HG03575 (cell line): ENCODE measurements around the gene ADAMTS16.
"Not testable (repeated sequence)": the region's sequence is repeated elsewhere in the genome, so short reads cannot be mapped to it uniquely, and the experiment has no call there.

Experiments
- ATAC-seq: cut with Tn5 transposase; IDR thresholded peaks from one replicate; pipeline ENCODE4 v1.9.1; 2021; ENCODE audit not compliant: unreplicated experiment, insufficient number of reproducible peaks, low FRiP score; ENCODE audit errors: extremely low read depth

ADAMTS16 gene, protein sequence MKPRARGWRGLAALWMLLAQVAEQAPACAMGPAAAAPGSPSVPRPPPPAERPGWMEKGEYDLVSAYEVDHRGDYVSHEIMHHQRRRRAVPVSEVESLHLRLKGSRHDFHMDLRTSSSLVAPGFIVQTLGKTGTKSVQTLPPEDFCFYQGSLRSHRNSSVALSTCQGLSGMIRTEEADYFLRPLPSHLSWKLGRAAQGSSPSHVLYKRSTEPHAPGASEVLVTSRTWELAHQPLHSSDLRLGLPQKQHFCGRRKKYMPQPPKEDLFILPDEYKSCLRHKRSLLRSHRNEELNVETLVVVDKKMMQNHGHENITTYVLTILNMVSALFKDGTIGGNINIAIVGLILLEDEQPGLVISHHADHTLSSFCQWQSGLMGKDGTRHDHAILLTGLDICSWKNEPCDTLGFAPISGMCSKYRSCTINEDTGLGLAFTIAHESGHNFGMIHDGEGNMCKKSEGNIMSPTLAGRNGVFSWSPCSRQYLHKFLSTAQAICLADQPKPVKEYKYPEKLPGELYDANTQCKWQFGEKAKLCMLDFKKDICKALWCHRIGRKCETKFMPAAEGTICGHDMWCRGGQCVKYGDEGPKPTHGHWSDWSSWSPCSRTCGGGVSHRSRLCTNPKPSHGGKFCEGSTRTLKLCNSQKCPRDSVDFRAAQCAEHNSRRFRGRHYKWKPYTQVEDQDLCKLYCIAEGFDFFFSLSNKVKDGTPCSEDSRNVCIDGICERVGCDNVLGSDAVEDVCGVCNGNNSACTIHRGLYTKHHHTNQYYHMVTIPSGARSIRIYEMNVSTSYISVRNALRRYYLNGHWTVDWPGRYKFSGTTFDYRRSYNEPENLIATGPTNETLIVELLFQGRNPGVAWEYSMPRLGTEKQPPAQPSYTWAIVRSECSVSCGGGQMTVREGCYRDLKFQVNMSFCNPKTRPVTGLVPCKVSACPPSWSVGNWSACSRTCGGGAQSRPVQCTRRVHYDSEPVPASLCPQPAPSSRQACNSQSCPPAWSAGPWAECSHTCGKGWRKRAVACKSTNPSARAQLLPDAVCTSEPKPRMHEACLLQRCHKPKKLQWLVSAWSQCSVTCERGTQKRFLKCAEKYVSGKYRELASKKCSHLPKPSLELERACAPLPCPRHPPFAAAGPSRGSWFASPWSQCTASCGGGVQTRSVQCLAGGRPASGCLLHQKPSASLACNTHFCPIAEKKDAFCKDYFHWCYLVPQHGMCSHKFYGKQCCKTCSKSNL

DNA sequence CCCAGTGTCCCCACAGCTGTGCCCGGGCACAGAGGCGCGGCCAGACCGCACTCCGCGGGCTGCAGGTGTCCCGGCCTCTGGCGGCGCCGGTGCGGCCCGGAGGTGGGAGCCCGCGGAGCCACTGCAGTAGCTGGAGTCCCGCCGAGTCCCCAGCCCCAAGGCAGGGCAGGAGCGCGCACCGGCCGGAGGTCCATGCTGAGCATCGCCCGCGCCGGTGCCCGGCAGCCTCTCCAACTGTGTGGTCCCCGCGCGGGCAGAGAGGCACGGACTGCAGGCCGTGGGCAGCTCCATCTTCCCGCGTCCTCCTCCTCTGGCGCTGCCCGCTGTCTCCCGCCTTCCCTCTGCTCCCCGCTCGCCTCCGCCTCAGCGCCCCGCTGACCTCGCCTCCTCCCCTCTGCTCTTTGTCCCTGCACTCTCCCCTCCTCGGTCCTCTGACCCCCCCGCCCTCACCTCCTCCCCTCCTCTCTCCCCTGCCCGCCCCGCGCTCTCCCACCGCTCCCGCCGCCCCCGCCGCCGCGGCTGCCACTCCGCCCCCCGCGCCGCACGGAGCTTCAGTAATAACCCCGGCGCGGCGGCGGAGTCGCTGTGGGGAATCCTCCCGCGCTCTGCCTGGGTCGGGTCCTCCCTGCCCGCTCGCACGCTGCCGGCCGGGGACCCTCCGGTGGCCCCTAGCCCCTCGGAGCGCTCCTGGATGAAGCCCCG lies at the start of gene ADAMTS16:
Gene ADAMTS16, plus strand, starts transcription at position 554 of the 702 bp plus-strand sequence. Its CDS starts 138 bp downstream, at position 692.
- no peak for ATAC-seq

DNA sequence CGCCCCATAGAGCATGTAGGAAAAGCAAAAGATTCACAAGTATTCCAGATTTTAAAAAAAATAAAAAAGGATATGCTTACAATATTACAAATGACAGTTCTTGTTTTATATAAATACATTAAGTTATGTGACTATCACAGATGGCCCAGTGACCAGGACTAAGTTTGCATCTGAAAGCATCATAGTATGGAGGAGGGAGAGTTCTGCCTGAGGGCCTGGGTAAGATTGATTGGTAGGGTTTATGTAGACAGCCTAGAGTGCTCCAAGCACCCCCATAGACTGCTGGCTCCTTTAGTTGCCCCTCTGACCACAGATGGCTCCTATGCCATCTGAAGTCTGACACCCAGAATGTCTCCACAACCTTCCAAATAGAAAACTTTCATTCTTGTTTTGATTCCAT lies 48.0 kb upstream of the ADAMTS16 start:
- ATAC-seq: no peak

DNA sequence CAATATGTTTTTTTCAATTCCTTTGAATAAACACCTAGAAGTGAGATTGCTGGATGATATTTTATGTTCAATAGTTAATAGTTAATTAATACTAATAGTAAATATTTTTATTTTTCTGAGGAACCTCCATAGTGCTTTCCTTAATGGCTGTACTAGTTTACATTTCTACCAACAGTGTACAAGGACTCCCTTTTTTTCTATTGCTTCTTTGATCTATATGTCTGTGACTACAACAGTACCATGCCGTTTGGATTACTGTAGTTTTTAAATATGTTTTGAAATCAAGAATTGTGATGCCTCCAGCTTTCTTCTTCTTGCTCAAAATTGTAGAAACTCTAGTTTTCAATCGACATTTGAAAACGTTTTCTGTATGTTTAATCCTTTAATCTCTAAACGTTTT lies 39.5 kb upstream of the ADAMTS16 start:
- ATAC-seq: no peak

- no peak for ATAC-seq
Observed at GRCh38 chr5:5101676-5102075, 38.5 kb upstream of the ADAMTS16 start.

GRCh38 chr5:5103245-5103644 lies 36.9 kb upstream of the ADAMTS16 start:
- ATAC-seq: no peak

GRCh38 chr5:5104550-5104949 lies 35.6 kb upstream of the ADAMTS16 start:
- no peak for ATAC-seq

- no peak for ATAC-seq
Observed at GRCh38 chr5:5105531-5105930, 34.6 kb upstream of the ADAMTS16 start.

DNA sequence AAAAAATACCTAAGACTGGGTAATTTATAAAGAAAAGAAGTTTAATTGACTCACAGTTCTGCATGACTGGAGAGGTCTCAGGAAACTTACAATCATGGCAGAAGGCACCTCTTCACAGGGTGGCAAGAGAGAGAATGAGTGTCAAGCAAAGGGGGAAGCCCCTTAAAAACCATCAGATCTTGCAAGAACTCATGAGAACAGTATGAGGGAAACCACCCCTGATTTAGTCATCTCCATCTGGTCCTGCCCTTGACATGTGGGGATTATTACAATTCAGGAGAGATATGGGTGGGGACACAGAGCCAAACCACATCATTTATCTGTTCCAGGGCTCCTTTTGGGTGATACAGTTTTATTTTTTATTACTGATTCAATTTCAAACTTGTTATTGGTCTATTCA lies 23.2 kb upstream of the ADAMTS16 start:
- ATAC-seq: no peak

DNA sequence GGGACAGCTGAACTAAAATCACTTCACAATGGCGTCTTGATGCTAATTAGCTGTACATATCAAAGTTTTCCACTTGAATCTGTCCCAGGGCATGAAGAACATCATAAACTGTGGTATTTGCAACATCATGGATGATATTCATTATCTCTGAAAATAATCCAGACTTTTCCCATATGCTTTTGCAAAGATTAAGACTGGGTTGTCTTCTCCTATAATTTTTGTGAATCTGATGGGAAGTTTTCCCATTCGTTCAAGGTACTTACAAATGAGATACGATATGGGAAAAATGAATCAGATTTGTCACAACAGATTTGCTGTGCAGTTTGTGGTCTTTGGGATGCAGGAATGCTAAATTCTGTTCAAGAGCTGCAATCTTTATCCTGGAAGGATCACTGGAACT lies 17.4 kb upstream of the ADAMTS16 start:
- ATAC-seq: no peak

DNA sequence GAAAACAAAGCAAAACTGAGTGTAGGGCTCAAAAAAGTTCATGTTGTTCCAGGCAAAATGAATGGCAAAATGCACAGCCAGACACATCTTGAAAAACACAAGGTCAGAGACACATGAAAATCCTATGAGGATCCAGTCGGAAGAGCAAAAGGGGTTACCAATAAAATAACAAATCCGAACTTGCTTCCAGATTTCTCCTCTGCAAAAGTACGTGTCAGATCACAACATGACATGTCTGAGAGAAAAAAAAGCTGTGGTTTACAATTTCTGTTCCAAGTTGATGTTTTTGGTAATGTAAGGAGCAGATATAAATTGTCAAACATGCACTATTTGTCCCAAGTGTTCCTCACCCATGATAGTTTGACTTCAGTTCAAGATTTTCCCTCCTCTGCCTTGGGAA lies 15.9 kb upstream of the ADAMTS16 start:
- ATAC-seq: no peak

- ATAC-seq: no peak
Observed at GRCh38 chr5:5126444-5126843, 13.7 kb upstream of the ADAMTS16 start.

GRCh38 chr5:5128766-5129165 lies 11.4 kb upstream of the ADAMTS16 start:
- ATAC-seq: no peak

GRCh38 chr5:5132234-5132633 lies 7.9 kb upstream of the ADAMTS16 start:
- ATAC-seq: no peak

GRCh38 chr5:5132693-5133295 lies 7.3 kb upstream of the ADAMTS16 start:
- no peak for ATAC-seq

DNA sequence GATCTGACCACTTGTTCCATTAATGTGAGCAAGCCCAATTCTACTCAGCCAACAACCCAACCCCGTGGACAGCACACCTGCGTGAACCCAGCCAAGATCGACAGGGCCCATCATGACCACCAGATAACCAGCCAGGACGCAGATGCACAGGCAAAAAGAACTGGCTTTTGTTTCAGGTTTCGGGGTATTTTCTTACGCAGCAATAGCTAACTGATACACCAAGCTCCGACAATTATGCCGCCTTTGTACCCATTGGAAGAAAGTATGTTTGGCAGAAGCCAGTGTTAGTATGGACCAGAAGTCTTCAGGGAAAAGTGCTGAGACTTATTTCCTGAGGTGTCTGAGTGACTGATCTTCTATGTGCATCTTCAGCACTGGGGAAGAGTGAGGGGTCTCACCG lies 6.0 kb upstream of the ADAMTS16 start:
- no peak for ATAC-seq

DNA sequence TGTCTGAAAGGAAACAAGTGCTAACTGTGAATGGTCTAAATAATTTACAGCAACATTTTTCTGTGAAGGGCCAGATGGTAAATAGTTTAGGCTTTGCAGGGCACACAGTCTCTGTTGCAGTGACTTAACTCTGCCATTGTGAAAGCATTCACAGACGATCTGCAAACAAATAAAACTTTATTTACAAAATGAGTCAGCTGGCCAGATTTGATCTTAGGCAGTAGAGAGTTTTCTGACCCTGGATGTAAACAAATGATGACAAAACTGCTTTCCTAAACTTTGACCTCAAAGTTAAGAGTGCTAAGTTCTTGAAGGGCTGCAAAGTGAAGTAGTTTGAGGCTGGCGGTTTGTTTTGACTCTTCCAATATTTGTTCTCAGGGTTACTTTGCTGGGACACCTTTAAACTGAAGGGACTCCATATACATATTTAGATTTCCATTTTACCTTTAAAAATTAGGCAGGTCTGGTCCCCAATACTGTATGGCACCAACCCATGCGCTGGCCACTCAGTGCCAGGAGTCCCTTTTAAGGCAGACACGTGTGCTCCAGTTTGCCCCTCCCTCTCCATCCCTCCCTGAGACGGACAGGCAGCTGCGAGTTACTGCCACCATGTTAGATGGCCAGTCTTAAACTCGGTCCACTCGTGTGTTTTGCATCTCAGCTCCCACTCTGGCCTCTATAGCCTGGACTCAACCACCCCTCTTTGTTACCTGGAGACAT lies 4.0 kb upstream of the ADAMTS16 start:
- no peak for ATAC-seq

DNA sequence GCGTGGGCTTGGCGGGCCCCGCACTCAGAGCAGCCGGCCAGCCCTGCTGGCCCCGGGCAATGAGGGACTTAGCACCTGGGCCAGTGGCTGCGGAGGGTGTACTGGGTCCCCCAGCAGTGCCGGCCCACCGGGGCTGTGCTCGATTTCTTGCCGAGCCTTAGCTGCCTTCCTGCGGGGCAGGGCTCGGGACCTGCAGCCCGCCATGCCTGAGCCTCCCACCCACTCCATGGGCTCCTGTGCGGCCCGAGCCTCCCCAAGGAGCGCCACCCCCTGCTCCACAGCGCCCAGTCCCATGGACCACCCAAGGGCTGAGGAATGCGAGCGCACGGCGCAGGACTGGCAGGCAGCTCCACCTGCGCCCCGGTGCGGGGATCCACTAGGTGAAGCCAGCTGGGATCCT lies 2.3 kb upstream of the ADAMTS16 start:
- not testable (repeated sequence) for ATAC-seq

- ATAC-seq: no peak
Observed at GRCh38 chr5:5139336-5139776, 774 bp upstream of the ADAMTS16 start.
